Vagina (tissue), 2 donors: ENCODE measurements around the gene APLF.

Experiments
- CTCF ChIP-seq, 3 experiments: fragments of 450-650 bp in 2 of 3; fragments of 200-600 bp in 1 of 3; sonication (generic) in 1 of 3; IDR thresholded peaks; one replicate each; pipeline ENCODE4 v1.5.1; 2017 to 2019; ENCODE audit warnings: antibody characterized with exemption in 3 of 3, mild to moderate bottlenecking in 2 of 3, moderate library complexity in 2 of 3
- POLR2A ChIP-seq, 2 donors: fragments of 450-650 bp; IDR thresholded peaks; one replicate each; pipeline ENCODE4 v1.6.1; 2017; ENCODE audit warnings: antibody characterized with exemption in 2 of 2, mild to moderate bottlenecking in 2 of 2, moderate library complexity in 2 of 2

GRCh38 chr2:68561372-68561771 is 94.0 kb downstream of the APLF start:
- no peak for TF ChIP-seq POLR2A (IDR thresholded peaks at IDR 0.05)
- no peak for TF ChIP-seq CTCF (IDR thresholded peaks at IDR 0.05)
